ENCODE results near the gene WDR19. TPM values are rescaled to one million over a fixed set of nuclear protein-coding genes. Genes with fewer than 3 reads are reported as not detected.

Gene WDR19
- total and polyA plus RNA-seq, 2 of the 4 experiments (the other 2 are of a cell fraction) = 16.0 to 22.6 TPM

DNA sequence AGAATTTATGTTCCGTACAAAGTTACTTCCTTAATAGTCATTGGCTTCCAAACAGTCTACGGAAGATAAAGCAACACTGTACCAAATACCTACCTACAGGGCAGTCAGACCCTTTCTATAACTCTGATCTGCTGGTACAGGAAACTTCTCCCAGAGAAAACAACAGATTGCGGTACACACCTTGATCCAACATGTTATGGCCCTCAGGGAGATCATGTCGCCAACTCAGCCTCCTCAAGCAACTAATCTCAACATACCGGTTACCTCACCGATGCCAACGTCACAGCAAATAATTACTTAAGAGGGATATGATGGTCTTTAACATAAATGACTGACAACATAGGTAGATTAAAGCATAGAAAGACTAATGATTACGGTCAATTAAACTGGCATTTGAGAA, 113.5 kb downstream of the WDR19 start:
- Histone ChIP-seq H3K79me1 (ENCODE audit: low read depth in 1 of 2, low read length in 2 of 2) (peaks cover 0 to 6% of the 10 kb centered on the region in 2 experiments; a peak in 2 of 4 replicates), H3K18ac (ENCODE audit: low read depth, low read length) (no peak overlapping the region), H3K4me2 (ENCODE audit: low read depth, low read length) (no peak overlapping the region), H2BK5ac (ENCODE audit: low read depth, low read length, poor library complexity, severe bottlenecking) (no peak overlapping the region), H3K36me3 (ENCODE audit: control insufficient read depth, insufficient read depth, low read length) (peaks cover 24% of the 10 kb centered on the region), H3K14ac (replicated peaks; ENCODE audit: low read depth, low read length) (no peak overlapping the region), H2BK15ac (ENCODE audit: low read depth, low read length) (no peak overlapping the region), H4K8ac (ENCODE audit: low read depth in 2 of 2, low read length in 2 of 2) (no peak overlapping the region), H2BK120ac (ENCODE audit: low read depth, low read length) (no peak overlapping the region), H2AFZ (replicated peaks; ENCODE audit: low read length, poor library complexity) (no peak overlapping the region), H4K91ac (ENCODE audit: insufficient read depth, low read depth, low read length) (no peak overlapping the region), H2AK5ac (ENCODE audit: low read depth, low read length) (no peak overlapping the region), H2AK9ac (replicated peaks; ENCODE audit: low read depth, low read length, poor library complexity) (no peak overlapping the region), H3K4me3 (ENCODE audit: insufficient read depth, low read depth, low read length) (no peak overlapping the region), H4K20me1 (ENCODE audit: insufficient read depth, low read length) (no peaks in the 10 kb centered on the region), H3K9me3 (ENCODE audit: control insufficient read depth, insufficient read depth, low read length) (no peaks in the 10 kb centered on the region), H4K5ac (ENCODE audit: low read depth, low read length) (no peak overlapping the region), H2BK20ac (ENCODE audit: low read depth, low read length) (no peak overlapping the region), H3K27ac (ENCODE audit: insufficient read depth, low read length) (no peak overlapping the region), H3K27me3 (ENCODE audit: control insufficient read depth, insufficient read depth, low read length) (no peaks in the 10 kb centered on the region), H3K56ac (ENCODE audit: extremely low read depth, insufficient read depth, low read length) (no peak overlapping the region), H3K9ac (ENCODE audit: low read depth, low read length) (no peak overlapping the region), H3K4me1 (ENCODE audit: control insufficient read depth, insufficient read depth, low read length) (no peaks in the 10 kb centered on the region), H3K9me1 (ENCODE audit: insufficient read depth, low read length) (no peaks in the 10 kb centered on the region), H3K4ac (ENCODE audit: low read depth, low read length) (no peak overlapping the region), H3K23ac (ENCODE audit: low read depth, low read length) (no peak overlapping the region)
- intact Hi-C loops (cut with micrococcal nuclease) (no loop called here), in situ Hi-C loops (cut with MboI; ENCODE audit: low sequenced_read_pairs) (no loop called here), dilution Hi-C loops (cut with HindIII; ENCODE audit: low sequenced_read_pairs, unreplicated experiment) (no loop called here)
- ChIA-PET POLR2A (ENCODE audit: unreplicated experiment) (no interaction called here), CTCF (no interaction called here)
- no CpG with 5 or more reads among the region's 8 CpGs for WGBS, 2 experiments (ENCODE audit: extremely low coverage in 2 of 2, insufficient read length in 1 of 2)
- no TSS peak for BruUV-seq (replicated peaks)
- ATAC-seq (ENCODE audit: low read depth) (no peak), DNase-seq (no peak)
- TF ChIP-seq BHLHE40 (IDR thresholded peaks at IDR 0.05; ENCODE audit: low read depth, low read length) (no peak), CHD1 (IDR thresholded peaks at IDR 0.05; ENCODE audit: low read depth, low read length) (no peak), MAFK (IDR thresholded peaks at IDR 0.05; ENCODE audit: low read depth, low read length) (no peak), MAZ (IDR thresholded peaks at IDR 0.05; ENCODE audit: borderline replicate concordance, low read depth, low read length) (no peak)
- TF ChIP-seq, protein P1, sequence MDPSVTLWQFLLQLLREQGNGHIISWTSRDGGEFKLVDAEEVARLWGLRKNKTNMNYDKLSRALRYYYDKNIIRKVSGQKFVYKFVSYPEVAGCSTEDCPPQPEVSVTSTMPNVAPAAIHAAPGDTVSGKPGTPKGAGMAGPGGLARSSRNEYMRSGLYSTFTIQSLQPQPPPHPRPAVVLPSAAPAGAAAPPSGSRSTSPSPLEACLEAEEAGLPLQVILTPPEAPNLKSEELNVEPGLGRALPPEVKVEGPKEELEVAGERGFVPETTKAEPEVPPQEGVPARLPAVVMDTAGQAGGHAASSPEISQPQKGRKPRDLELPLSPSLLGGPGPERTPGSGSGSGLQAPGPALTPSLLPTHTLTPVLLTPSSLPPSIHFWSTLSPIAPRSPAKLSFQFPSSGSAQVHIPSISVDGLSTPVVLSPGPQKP (IDR thresholded peaks at IDR 0.05; ENCODE audit: borderline replicate concordance, low read depth, low read length) = no peak
- TF ChIP-seq, protein P2, sequence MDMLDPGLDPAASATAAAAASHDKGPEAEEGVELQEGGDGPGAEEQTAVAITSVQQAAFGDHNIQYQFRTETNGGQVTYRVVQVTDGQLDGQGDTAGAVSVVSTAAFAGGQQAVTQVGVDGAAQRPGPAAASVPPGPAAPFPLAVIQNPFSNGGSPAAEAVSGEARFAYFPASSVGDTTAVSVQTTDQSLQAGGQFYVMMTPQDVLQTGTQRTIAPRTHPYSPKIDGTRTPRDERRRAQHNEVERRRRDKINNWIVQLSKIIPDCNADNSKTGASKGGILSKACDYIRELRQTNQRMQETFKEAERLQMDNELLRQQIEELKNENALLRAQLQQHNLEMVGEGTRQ (IDR thresholded peaks at IDR 0.05; ENCODE audit: low read depth, low read length) = no peak

Measured in IMR-90 (cell line).